ENCODE data around the gene LITAF.

LITAF gene

DNA sequence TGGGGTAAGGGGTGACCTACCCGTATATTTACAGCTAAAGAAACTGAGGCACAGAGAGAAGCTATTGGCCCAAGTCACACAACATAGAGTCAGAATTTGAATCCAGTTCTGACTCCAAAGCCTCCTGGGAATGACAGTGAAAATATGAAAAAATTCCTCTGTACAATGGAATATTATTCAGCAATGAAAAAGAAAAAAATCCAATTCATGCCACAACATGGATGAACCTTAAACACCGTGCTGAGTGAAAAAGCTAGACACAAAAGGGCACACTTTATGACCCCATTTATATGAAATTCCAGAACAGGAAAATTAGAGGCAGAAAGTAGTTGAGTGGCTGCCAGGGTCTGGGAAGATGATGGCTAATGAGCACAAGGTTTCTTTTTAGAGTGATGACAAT, 75.4 kb downstream of the LITAF start:
- TF ChIP-seq GABPA (IDR thresholded peaks at IDR 0.05; ENCODE audit: low read depth) (no peak), REST (IDR thresholded peaks at IDR 0.05; ENCODE audit: insufficient replicate concordance, low read depth) (no peak), SPI1 (IDR thresholded peaks at IDR 0.05; ENCODE audit: borderline replicate concordance, low read depth) (no peak), POLR2AphosphoS5 (IDR thresholded peaks at IDR 0.05; ENCODE audit: low read depth) (no peak)
- TF ChIP-seq, protein P1, sequence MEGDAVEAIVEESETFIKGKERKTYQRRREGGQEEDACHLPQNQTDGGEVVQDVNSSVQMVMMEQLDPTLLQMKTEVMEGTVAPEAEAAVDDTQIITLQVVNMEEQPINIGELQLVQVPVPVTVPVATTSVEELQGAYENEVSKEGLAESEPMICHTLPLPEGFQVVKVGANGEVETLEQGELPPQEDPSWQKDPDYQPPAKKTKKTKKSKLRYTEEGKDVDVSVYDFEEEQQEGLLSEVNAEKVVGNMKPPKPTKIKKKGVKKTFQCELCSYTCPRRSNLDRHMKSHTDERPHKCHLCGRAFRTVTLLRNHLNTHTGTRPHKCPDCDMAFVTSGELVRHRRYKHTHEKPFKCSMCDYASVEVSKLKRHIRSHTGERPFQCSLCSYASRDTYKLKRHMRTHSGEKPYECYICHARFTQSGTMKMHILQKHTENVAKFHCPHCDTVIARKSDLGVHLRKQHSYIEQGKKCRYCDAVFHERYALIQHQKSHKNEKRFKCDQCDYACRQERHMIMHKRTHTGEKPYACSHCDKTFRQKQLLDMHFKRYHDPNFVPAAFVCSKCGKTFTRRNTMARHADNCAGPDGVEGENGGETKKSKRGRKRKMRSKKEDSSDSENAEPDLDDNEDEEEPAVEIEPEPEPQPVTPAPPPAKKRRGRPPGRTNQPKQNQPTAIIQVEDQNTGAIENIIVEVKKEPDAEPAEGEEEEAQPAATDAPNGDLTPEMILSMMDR (IDR thresholded peaks at IDR 0.05; ENCODE audit: insufficient read depth, low read length), result no peak
- Histone ChIP-seq H3K27ac (replicated peaks) (no peak overlapping the region), H3K4me3 (replicated peaks; ENCODE audit: insufficient read depth, low read length) (no peak overlapping the region), H3K27me3 (ENCODE audit: insufficient read depth, poor library complexity, severe bottlenecking) (no peaks in the 10 kb centered on the region)
- DNase-seq (ENCODE audit: low read depth in 1 of 2, low spot score in 1 of 2), result no peak

DNA sequence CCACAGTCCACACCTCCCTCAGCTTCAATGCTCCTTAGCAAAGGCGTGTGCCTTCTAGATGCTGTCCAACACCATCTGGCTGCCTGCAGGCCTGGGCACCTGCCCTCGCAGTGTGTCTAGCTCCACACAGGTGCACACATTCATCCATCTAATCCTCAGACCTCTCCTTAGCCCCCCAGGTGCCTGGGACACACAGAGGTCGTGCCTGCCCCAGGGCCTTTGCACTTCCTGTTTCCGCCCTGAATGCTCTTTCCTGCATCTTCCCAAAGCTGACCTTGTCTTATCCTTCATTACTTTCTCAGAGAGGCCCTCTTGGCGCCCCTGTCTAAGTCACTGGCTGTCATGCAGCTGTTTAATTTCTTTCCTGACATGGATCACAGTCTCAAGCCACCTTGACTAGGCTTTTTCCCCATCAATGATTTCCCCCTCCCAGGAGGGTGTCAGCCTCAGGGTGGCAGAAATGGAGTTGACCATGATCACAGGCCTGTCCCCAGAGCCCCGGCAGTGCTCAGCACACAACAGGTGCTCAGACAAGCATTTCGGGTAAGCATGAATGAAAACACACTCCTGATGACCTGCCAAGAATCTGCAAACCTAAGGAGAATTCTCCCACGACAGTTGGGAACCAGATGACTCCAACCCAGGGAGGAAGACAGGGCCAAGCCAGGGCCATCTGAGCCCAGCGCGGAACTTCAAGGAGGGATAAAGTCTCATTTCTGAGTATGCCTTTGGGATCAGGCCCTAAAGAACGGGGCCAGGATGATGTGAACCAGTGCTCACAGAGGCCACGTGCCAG, 76.3 kb downstream of the LITAF start:
- no peak for DNase-seq (ENCODE audit: low read depth in 1 of 2, low spot score in 1 of 2)
- no peak overlapping the region for H3K4me3 ChIP-seq (replicated peaks; ENCODE audit: insufficient read depth, low read length)
- TF ChIP-seq REST (IDR thresholded peaks at IDR 0.05; ENCODE audit: insufficient replicate concordance, low read depth), result no peak
- TF ChIP-seq GABPA (IDR thresholded peaks at IDR 0.05; ENCODE audit: low read depth), result no peak
- no peak for TF ChIP-seq POLR2AphosphoS5 (IDR thresholded peaks at IDR 0.05; ENCODE audit: low read depth)
- TF ChIP-seq, protein P1 (IDR thresholded peaks at IDR 0.05; ENCODE audit: insufficient read depth, low read length), result no peak
- no peak for TF ChIP-seq SPI1 (IDR thresholded peaks at IDR 0.05; ENCODE audit: borderline replicate concordance, low read depth)

GRCh38 chr16:11507991-11508390, 78.7 kb downstream of the LITAF start:
- no peak overlapping the region for H3K27ac ChIP-seq (replicated peaks)
- H3K4me3 ChIP-seq (replicated peaks; ENCODE audit: insufficient read depth, low read length), result no peak overlapping the region
- no peak for DNase-seq (ENCODE audit: low read depth in 1 of 2, low spot score in 1 of 2)
- TF ChIP-seq POLR2AphosphoS5 (IDR thresholded peaks at IDR 0.05; ENCODE audit: low read depth) (no peak), SPI1 (IDR thresholded peaks at IDR 0.05; ENCODE audit: borderline replicate concordance, low read depth) (no peak), REST (IDR thresholded peaks at IDR 0.05; ENCODE audit: insufficient replicate concordance, low read depth) (no peak), GABPA (IDR thresholded peaks at IDR 0.05; ENCODE audit: low read depth) (no peak)
- no peaks in the 10 kb centered on the region for H3K27me3 ChIP-seq (ENCODE audit: insufficient read depth, poor library complexity, severe bottlenecking)

More for the DNA sequence above, 76.3 kb downstream of the LITAF start:
- Histone ChIP-seq H3K27ac (replicated peaks) (no peak overlapping the region), H3K27me3 (ENCODE audit: insufficient read depth, poor library complexity, severe bottlenecking) (no peaks in the 10 kb centered on the region)
